ENCODE results near the gene ARRDC4. TPM values are rescaled to one million over a fixed set of nuclear protein-coding genes. Genes with fewer than 3 reads are reported as not detected.

The ARRDC4 gene
- polyA plus RNA-seq, 3 donors = 13.0 to 40.5 (median 19.0) TPM

DNA sequence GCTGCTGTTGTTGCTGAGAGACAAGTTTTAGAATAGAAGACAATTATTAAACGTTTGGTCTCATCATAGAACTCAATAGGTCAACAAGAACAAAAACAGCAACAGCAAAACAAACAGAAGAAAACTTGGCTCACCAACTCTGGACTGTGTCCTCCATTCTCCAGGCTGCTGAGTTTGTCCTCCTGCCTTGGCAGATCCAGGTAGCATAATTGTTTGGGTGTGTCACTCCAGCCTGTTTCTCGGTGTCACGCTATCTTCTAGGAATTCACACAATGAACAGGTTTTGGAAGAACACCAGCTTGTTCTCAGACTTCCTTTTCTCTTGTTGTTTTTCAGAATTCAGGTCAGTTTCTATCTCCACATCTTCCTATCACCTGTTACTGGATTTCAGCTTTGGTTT is 34.7 kb downstream of the ARRDC4 start:
- no peak overlapping the region for H3K27ac ChIP-seq (ENCODE audit: low read depth in 1 of 2, low read length in 2 of 2)
- H3K27me3 ChIP-seq (ENCODE audit: control insufficient read depth in 2 of 2, insufficient read depth in 2 of 2, low read length in 2 of 2) = no peaks in the 10 kb centered on the region
- H3K9me3 ChIP-seq (replicated peaks in 1 of 2; ENCODE audit: control insufficient read depth in 1 of 2, insufficient read depth in 1 of 2, low read length in 2 of 2) = no peaks in the 10 kb centered on the region
- TF ChIP-seq, protein P1, sequence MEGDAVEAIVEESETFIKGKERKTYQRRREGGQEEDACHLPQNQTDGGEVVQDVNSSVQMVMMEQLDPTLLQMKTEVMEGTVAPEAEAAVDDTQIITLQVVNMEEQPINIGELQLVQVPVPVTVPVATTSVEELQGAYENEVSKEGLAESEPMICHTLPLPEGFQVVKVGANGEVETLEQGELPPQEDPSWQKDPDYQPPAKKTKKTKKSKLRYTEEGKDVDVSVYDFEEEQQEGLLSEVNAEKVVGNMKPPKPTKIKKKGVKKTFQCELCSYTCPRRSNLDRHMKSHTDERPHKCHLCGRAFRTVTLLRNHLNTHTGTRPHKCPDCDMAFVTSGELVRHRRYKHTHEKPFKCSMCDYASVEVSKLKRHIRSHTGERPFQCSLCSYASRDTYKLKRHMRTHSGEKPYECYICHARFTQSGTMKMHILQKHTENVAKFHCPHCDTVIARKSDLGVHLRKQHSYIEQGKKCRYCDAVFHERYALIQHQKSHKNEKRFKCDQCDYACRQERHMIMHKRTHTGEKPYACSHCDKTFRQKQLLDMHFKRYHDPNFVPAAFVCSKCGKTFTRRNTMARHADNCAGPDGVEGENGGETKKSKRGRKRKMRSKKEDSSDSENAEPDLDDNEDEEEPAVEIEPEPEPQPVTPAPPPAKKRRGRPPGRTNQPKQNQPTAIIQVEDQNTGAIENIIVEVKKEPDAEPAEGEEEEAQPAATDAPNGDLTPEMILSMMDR (IDR thresholded peaks at IDR 0.05) = no peak
- no peak overlapping the region for H3K9ac ChIP-seq (ENCODE audit: insufficient read depth, low read length, poor library complexity, severe bottlenecking)
- H2AFZ ChIP-seq (ENCODE audit: insufficient read depth, low read depth, low read length, poor library complexity, severe bottlenecking) = peak overlapping the region; percentile 41
- no peaks in the 10 kb centered on the region for H3K36me3 Mint-ChIP-seq
- H3K4me3 Mint-ChIP-seq = no peak overlapping the region
- H3K27me3 Mint-ChIP-seq (ENCODE audit: low read depth in 3 of 3) = peaks cover 0 to 2% (median 0%) of the 10 kb centered on the region in 3 donors
- no peak for DNase-seq
- WGBS (ENCODE audit: insufficient coverage) = 80% methylated on average over 1 of the region's 3 CpGs
- H3K79me2 ChIP-seq (ENCODE audit: insufficient read depth, low read length) = no peaks in the 10 kb centered on the region
- peak overlapping the region; percentile 37 for H3K4me2 ChIP-seq (replicated peaks; ENCODE audit: extremely low read depth, low read length, poor library complexity, severe bottlenecking)
- H3K36me3 ChIP-seq (replicated peaks in 1 of 2; ENCODE audit: control insufficient read depth in 1 of 2, insufficient read depth in 2 of 2, low read length in 2 of 2) = no peaks in the 10 kb centered on the region
- peaks cover 17% of the 10 kb centered on the region for H3K4me1 Mint-ChIP-seq
- H3K4me3 ChIP-seq (replicated peaks in 1 of 3; ENCODE audit: low read depth in 2 of 3, low read length in 3 of 3) = peak overlapping the region in 1 of 3 experiments; percentile 35
- H3K9me3 Mint-ChIP-seq = no peaks in the 10 kb centered on the region
- intact Hi-C loops (cut with micrococcal nuclease) = loop anchor here in 1 of 2 donors (10.0 kb wide), 1 partner anchor 80 kb away; no protein-coding TSS in a partner anchor
- no peaks in the 10 kb centered on the region for H4K20me1 ChIP-seq (ENCODE audit: insufficient read depth, low read length)
- H3K4me1 ChIP-seq (ENCODE audit: control insufficient read depth in 1 of 2, insufficient read depth in 2 of 2, low read length in 2 of 2) = peaks cover 9 to 14% of the 10 kb centered on the region in 2 donors
- H3K27ac Mint-ChIP-seq = no peak overlapping the region

DNA sequence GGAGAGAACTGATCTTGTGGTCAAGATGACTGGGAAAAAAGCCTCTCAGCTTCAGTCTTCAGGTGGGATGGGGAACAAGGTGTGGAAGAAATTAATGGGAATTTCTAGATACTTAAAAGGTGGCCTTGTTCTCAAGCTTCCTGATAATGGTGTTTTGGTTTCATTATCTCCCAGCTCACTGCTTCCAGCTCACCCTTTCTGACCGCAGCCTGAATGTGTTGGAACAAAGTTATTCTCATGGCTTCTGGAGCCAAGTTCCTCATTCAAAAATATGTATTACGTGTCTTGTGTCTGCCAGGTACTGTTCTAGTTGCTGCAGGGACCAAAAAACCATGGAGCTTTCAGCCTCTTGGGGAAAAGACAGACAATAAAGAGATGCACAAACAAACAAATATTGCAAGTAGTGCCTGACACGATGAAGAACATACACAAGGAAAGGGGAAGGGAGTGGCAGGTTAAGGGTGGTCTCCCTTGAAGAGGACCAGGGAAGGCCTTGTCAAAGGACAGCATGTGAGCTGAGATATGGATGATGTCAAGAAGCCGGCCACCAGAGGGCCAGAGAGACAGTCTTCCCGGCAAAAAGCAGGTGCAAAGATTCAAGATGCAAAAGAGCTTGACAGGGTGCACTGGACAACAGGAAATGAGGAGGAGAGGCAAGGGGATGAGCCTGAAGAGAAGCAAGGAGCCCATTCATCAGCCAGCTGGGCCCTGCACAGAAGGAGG is 35.5 kb downstream of the ARRDC4 start:
- Mint-ChIP-seq H3K9me3 (no peaks in the 10 kb centered on the region), H3K4me1 (peaks cover 17% of the 10 kb centered on the region), H3K4me3 (peak overlapping the region; percentile 43 to 64), H3K36me3 (no peaks in the 10 kb centered on the region), H3K27me3 (ENCODE audit: low read depth in 3 of 3) (peaks cover 0 to 2% (median 0%) of the 10 kb centered on the region in 3 donors), H3K27ac (peak overlapping the region in 3 of 7 donors; percentile 7 to 85 (median 8))
- intact Hi-C loops (cut with micrococcal nuclease) = loop anchor here in 1 of 2 donors (10.0 kb wide), 1 partner anchor 79 kb away; no protein-coding TSS in a partner anchor
- H3K36me3 ChIP-seq (replicated peaks in 1 of 2; ENCODE audit: control insufficient read depth in 1 of 2, insufficient read depth in 2 of 2, low read length in 2 of 2) = no peaks in the 10 kb centered on the region
- peaks cover 9 to 14% of the 10 kb centered on the region in 2 donors for H3K4me1 ChIP-seq (ENCODE audit: control insufficient read depth in 1 of 2, insufficient read depth in 2 of 2, low read length in 2 of 2)
- DNase-seq = peak; percentile 18 to 39 (median 20)
- H3K79me2 ChIP-seq (ENCODE audit: insufficient read depth, low read length) = no peaks in the 10 kb centered on the region
- peak overlapping the region; percentile 41 for H2AFZ ChIP-seq (ENCODE audit: insufficient read depth, low read depth, low read length, poor library complexity, severe bottlenecking)
- H3K9me3 ChIP-seq (replicated peaks in 1 of 2; ENCODE audit: control insufficient read depth in 1 of 2, insufficient read depth in 1 of 2, low read length in 2 of 2) = no peaks in the 10 kb centered on the region
- TF ChIP-seq, protein P1 (IDR thresholded peaks at IDR 0.05) = no peak
- peak overlapping the region in 2 of 3 experiments; percentile 33 to 35 for H3K4me3 ChIP-seq (replicated peaks in 1 of 3; ENCODE audit: low read depth in 2 of 3, low read length in 3 of 3)
- no peak overlapping the region for H3K9ac ChIP-seq (ENCODE audit: insufficient read depth, low read length, poor library complexity, severe bottlenecking)
- H4K20me1 ChIP-seq (ENCODE audit: insufficient read depth, low read length) = no peaks in the 10 kb centered on the region
- no peaks in the 10 kb centered on the region for H3K27me3 ChIP-seq (ENCODE audit: control insufficient read depth in 2 of 2, insufficient read depth in 2 of 2, low read length in 2 of 2)
- peak overlapping the region in 1 of 2 donors; percentile 6 for H3K27ac ChIP-seq (ENCODE audit: low read depth in 1 of 2, low read length in 2 of 2)
- H3K4me2 ChIP-seq (replicated peaks; ENCODE audit: extremely low read depth, low read length, poor library complexity, severe bottlenecking) = peak overlapping the region; percentile 37
- WGBS (ENCODE audit: insufficient coverage) = 36% methylated on average over 3 of the region's 5 CpGs
